HEK293 (cell line): ENCODE results near the gene CCDC141.

ENCODE experiments used
- ELK4 ChIP-seq: IDR thresholded peaks from 2 replicates; pipeline ENCODE4 v1.6.1; 2011; ENCODE audit warnings: mild to moderate bottlenecking, low read depth, low read length, borderline replicate concordance
- KLF10 ChIP-seq: fragments of 450-650 bp; IDR thresholded peaks from 2 replicates; pipeline ENCODE4 v1.5.1; 2018; ENCODE audit warnings: missing biosample characterization, mild to moderate bottlenecking, missing genetic modification characterization
- ZNF211 ChIP-seq: fragments of 450-650 bp; formaldehyde crosslinking; IDR thresholded peaks from 2 replicates; pipeline ENCODE4 v1.5.1; 2016; ENCODE audit warnings: low read depth, missing biosample characterization, missing genetic modification characterization
- ZNF280C ChIP-seq: fragments of 450-650 bp; formaldehyde crosslinking; IDR thresholded peaks from 2 replicates; pipeline ENCODE4 v1.5.1; 2016; ENCODE audit warnings: missing biosample characterization, missing genetic modification characterization

GRCh38 chr2:178865999-178866398 is 183.9 kb downstream of the CCDC141 start:
- no peak for TF ChIP-seq ELK4
- TF ChIP-seq KLF10: no peak
- no peak for TF ChIP-seq ZNF211 (tag by site-specific recombination)
- no peak for TF ChIP-seq ZNF280C (tag by site-specific recombination)
